Heart right ventricle (tissue), 16 donors: ENCODE measurements around the gene LRP5. TPM values are rescaled to one million over a fixed set of nuclear protein-coding genes. Genes with fewer than 3 reads are reported as not detected.

Experiments used
- ATAC-seq, 8 donors: fragments of 200-7000 bp; cut with Tn5 transposase; one replicate each; pipeline ENCODE4 v1.9.1; 2020; ENCODE audit warnings: mild to moderate bottlenecking in 8 of 8, moderate library complexity in 8 of 8, moderate number of reproducible peaks in 1 of 8
- DNase-seq, 2 donors: peaks; one replicate each; pipeline ENCODE4 v3.0.0-alpha.2; 2020
- H3K27ac ChIP-seq, 10 donors: fragments of 200-600 bp; sonication (generic) in 2 of 10; one replicate each; pipeline versions ENCODE4 v1.5.0 to v1.8.0; 2020 to 2022; ENCODE audit warnings: mild to moderate bottlenecking in 3 of 10
- H3K27me3 ChIP-seq, 7 donors: fragments of 200-600 bp; one replicate each; pipeline ENCODE4 v1.8.0; 2021 to 2022; ENCODE audit warnings: mild to moderate bottlenecking in 2 of 7
- H3K36me3 ChIP-seq, 9 donors: fragments of 200-600 bp; sonication (generic) in 1 of 9; one replicate each; pipeline versions ENCODE4 v1.5.0 to v1.8.0; 2020 to 2022; ENCODE audit warnings: mild to moderate bottlenecking in 2 of 9
- H3K4me1 ChIP-seq, 9 donors: fragments of 200-600 bp; sonication (generic) in 1 of 9; one replicate each; pipeline versions ENCODE4 v1.5.0 to v1.8.0; 2020 to 2022; ENCODE audit warnings: mild to moderate bottlenecking in 4 of 9
- H3K4me3 ChIP-seq, 10 donors: fragments of 200-600 bp; sonication (generic) in 2 of 10; one replicate each; pipeline versions ENCODE4 v1.5.0 to v1.8.0; 2020 to 2022; ENCODE audit warnings: mild to moderate bottlenecking in 7 of 10, moderate library complexity in 2 of 10
- H3K9me3 ChIP-seq, 11 donors: fragments of 200-600 bp in 10 of 11; sonication (generic) in 2 of 11; one replicate each; pipeline versions ENCODE4 v1.5.0 to v1.8.0; 2013 to 2022; ENCODE audit warnings: mild to moderate bottlenecking in 2 of 11, control low read depth in 1 of 11, moderate library complexity in 1 of 11
- CTCF ChIP-seq, 9 donors: fragments of 200-600 bp; sonication (generic) in 2 of 9; IDR thresholded peaks; one replicate each; pipeline versions ENCODE4 v1.5.0 to v1.8.0; 2021 to 2022; ENCODE audit warnings: antibody characterized with exemption in 9 of 9, mild to moderate bottlenecking in 5 of 9, moderate library complexity in 1 of 9
- WGBS, 2 donors: extraction: QIAGEN DNeasy Blood & Tissue Kit; methylation state at CpG; one replicate each; pipeline ENCODE4 v1.1.7; 2013; ENCODE audit warnings: inconsistent platforms in 1 of 2; 5-methylcytosine and 5-hydroxymethylcytosine counted together
- intact Hi-C, 10 donors: fragments of 100-400 bp; cut with DNase I; formaldehyde crosslinking; loops; one replicate each; pipeline versions ENCODE4 v1.11.1 to v1.14.2; 2022
- polyA plus RNA-seq, 2 donors: library from polyadenylated mRNA; stranded (reverse); fragments of 200-250 nt; gene quantifications; one replicate each; pipeline ENCODE4 v1.2.3, GENCODE V29; 2013
- total RNA-seq, 10 donors: library from RNA; stranded (reverse); fragmentation: NEBNext Ultra II Directional in 3 of 10; extraction: Animal tissue kit (Norgen Biotek cat#: 25700) in 3 of 10; gene quantifications; one replicate each; pipeline versions ENCODE4 v1.2.1 to v1.2.4, GENCODE V29; 2021 to 2023
- donor health status: Arrhythmogenic right ventricular cardiomyopathy.
- donor health status: ischemic (EF 13 %, LVEDD 7.1; RV severe dilation, severe dysfunction).
- donor health status: healthy with polysubstance abuse.
- donor health status: DM: no; HTN: yes; CAD: no.
- donor health status: DM: no; HTN: no; CAD: no.
- donor health status: ischemic (EF 25% LVEDD 6.9; RV normal size, moderate dysfunction).
- donor health status: ischemic (EF 25% LVEDD 5.7; RV mildly dilated, moderate dysfunction).
- donor health status: healthy.
- donor health status: DM: yes; HTN: yes; CAD: no.
- donor health status: Ischemic cardiomyopathy.
- donor health status: ischemic (EF 35%, LVEDD 5.7; RV mildly dilated, moderate dysfunction).
- donor health status: nonischemic (EF 11% LVEDD 7.7; RV severe dilation, severe dysfunction).
- donor health status: DM: yes; HTN: yes; CAD: no.
- donor health status: PGD.
- donor health status: ischemic (EF 29% LVEDD 5.4; RV normal size, mild dysfunction).
- donor health status: nonischemic (EF 23%, LVEDD 6.1; RV moderate dilation, normal function).

The LRP5 gene
- total and polyA plus RNA-seq, 12 donors, result 23.2 to 73.3 (median 46.3) TPM

- peaks cover 0 to 84% (median 6%) of the 10 kb centered on the region in 9 donors for H3K36me3 ChIP-seq
- DNase-seq (no peak), ATAC-seq (no peak)
- H3K27me3 ChIP-seq, result no peaks in the 10 kb centered on the region
- intact Hi-C loops, result no loop called here
- WGBS, 2 donors, result 96 to 98% methylated on average over 8 of the region's 8 CpGs
- TF ChIP-seq CTCF (IDR thresholded peaks at IDR 0.05), result no peak
- H3K9me3 ChIP-seq, result peaks cover 0 to 7% (median 0%) of the 10 kb centered on the region in 11 donors
- no peak overlapping the region for H3K4me3 ChIP-seq
- H3K4me1 ChIP-seq, result peaks cover 0 to 10% (median 0%) of the 10 kb centered on the region in 9 donors
- no peak overlapping the region for H3K27ac ChIP-seq
Measured at GRCh38 chr11:68361702-68362101, 49.3 kb downstream of the LRP5 start.

DNA sequence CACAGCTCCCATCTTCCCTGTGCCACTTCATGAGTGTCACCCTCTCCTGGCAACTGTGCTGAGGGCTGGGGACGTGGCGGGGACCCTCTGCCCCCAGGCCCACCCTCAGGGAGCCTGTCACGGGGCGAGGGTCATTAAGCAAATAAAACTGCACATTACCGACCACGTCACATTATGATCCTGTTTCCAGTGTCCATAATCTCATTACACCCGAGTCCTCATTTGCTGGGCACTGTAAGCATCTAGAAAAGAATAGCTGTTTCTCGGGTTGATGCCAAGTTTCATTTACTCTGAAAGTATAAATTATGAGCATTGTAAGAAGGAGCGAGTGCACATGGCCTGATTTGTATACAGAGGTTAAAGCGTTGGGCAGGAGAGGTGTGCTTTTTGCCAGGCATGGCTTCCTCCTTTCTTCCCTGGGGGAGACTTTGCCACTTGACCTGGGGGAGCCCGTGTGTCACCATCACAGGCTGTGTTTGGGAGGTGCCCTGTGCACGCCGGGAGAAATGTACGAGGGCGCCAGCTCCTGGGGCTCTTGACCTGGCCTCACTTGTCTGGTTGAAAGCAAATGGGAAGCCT, 50.5 kb downstream of the LRP5 start:
- peaks cover 0 to 4% (median 0%) of the 10 kb centered on the region in 9 donors for H3K4me1 ChIP-seq
- no peak for DNase-seq
- peaks cover 0 to 7% (median 0%) of the 10 kb centered on the region in 11 donors for H3K9me3 ChIP-seq
- H3K27me3 ChIP-seq, result no peaks in the 10 kb centered on the region
- no peak overlapping the region for H3K4me3 ChIP-seq
- intact Hi-C loops, result no loop called here
- 91 to 95% methylated on average over 15 of the region's 15 CpGs for WGBS, 2 donors
- ATAC-seq, result no peak
- peaks cover 0 to 85% (median 9%) of the 10 kb centered on the region in 9 donors for H3K36me3 ChIP-seq
- H3K27ac ChIP-seq, result no peak overlapping the region
- no peak for TF ChIP-seq CTCF (IDR thresholded peaks at IDR 0.05)

DNA sequence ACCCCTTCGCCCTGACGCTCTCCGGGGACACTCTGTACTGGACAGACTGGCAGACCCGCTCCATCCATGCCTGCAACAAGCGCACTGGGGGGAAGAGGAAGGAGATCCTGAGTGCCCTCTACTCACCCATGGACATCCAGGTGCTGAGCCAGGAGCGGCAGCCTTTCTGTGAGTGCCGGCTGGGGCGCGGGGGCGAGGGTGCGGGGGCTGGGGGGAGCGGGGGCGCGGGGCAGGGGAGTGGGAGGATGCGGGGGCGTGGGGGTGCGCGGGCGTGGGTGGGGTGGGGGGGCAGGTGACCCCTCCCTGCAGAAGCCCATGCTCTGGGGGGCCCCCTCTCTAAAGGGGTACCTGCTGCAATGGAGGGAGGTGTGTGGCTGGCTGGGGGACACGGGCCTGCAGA, 51.4 kb downstream of the LRP5 start:
- no peak overlapping the region for H3K4me3 ChIP-seq
- WGBS, 2 donors, result 94 to 95% methylated on average over 15 to 20 of the region's 20 CpGs
- no peak for TF ChIP-seq CTCF (IDR thresholded peaks at IDR 0.05)
- peaks cover 0 to 6% (median 0%) of the 10 kb centered on the region in 11 donors for H3K9me3 ChIP-seq
- H3K4me1 ChIP-seq, result no peaks in the 10 kb centered on the region
- DNase-seq (no peak), ATAC-seq (no peak)
- H3K36me3 ChIP-seq, result peaks cover 0 to 85% (median 9%) of the 10 kb centered on the region in 9 donors
- intact Hi-C loops, result no loop called here
- H3K27ac ChIP-seq, result no peak overlapping the region
- no peaks in the 10 kb centered on the region for H3K27me3 ChIP-seq

GRCh38 chr11:68364581-68364980, 52.2 kb downstream of the LRP5 start:
- 91% methylated on average over 6 of the region's 6 CpGs for WGBS, 2 donors
- H3K4me1 ChIP-seq, result peaks cover 0 to 6% (median 3%) of the 10 kb centered on the region in 9 donors
- intact Hi-C loops, result no loop called here

More at GRCh38 chr11:68364581-68364980, 52.2 kb downstream of the LRP5 start:
- ATAC-seq (no peak), DNase-seq (no peak)
- Histone ChIP-seq H3K4me3 (no peak overlapping the region), H3K27ac (no peak overlapping the region), H3K9me3 (no peaks in the 10 kb centered on the region), H3K27me3 (no peaks in the 10 kb centered on the region), H3K36me3 (peaks cover 0 to 84% (median 5%) of the 10 kb centered on the region in 9 donors)
- no peak for TF ChIP-seq CTCF (IDR thresholded peaks at IDR 0.05)
